IMR-90 (cell line): ENCODE results near the gene PSRC1.

Experiments
- POLR2A ChIP-seq: IDR thresholded peaks from 2 replicates; pipeline ENCODE4 v1.6.1; 2012; ENCODE audit warnings: mild to moderate bottlenecking, low read depth, low read length
- RAD21 ChIP-seq: IDR thresholded peaks from 2 replicates; pipeline ENCODE4 v1.6.1; 2012; ENCODE audit warnings: low read length, improper control_type of control experiment
- TF ChIP-seq, protein P1 (sequence below): conservative IDR thresholded peaks from 2 replicates; pipeline ENCODE4 v1.5.1; 2012; ENCODE audit warnings: mild to moderate bottlenecking, low read depth, low read length, improper control_type of control experiment

DNA sequence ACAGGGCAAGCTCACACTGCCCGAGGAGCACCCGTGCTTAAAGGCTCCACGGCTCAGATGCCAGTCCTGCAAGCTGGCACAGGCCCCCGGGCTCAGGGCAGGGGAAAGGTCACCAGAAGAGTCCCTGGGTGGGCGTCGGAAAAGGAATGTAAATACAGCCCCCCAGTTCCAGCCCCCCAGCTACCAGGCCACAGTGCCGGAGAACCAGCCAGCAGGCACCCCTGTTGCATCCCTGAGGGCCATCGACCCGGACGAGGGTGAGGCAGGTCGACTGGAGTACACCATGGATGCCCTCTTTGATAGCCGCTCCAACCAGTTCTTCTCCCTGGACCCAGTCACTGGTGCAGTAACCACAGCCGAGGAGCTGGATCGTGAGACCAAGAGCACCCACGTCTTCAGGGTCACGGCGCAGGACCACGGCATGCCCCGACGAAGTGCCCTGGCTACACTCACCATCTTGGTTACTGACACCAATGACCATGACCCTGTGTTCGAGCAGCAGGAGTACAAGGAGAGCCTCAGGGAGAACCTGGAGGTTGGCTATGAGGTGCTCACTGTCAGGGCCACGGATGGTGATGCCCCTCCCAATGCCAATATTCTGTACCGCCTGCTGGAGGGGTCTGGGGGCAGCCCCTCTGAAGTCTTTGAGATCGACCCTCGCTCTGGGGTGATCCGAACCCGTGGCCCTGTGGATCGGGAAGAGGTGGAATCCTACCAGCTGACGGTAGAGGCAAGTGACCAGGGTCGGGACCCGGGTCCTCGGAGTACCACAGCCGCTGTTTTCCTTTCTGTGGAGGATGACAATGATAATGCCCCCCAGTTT, 32.3 kb downstream of the PSRC1 start:
- TF ChIP-seq, protein P1, sequence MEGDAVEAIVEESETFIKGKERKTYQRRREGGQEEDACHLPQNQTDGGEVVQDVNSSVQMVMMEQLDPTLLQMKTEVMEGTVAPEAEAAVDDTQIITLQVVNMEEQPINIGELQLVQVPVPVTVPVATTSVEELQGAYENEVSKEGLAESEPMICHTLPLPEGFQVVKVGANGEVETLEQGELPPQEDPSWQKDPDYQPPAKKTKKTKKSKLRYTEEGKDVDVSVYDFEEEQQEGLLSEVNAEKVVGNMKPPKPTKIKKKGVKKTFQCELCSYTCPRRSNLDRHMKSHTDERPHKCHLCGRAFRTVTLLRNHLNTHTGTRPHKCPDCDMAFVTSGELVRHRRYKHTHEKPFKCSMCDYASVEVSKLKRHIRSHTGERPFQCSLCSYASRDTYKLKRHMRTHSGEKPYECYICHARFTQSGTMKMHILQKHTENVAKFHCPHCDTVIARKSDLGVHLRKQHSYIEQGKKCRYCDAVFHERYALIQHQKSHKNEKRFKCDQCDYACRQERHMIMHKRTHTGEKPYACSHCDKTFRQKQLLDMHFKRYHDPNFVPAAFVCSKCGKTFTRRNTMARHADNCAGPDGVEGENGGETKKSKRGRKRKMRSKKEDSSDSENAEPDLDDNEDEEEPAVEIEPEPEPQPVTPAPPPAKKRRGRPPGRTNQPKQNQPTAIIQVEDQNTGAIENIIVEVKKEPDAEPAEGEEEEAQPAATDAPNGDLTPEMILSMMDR = no peak
- TF ChIP-seq RAD21 (no peak), POLR2A (no peak)
